Testis (tissue), 3 donors: ENCODE measurements around the gene BLM. TPM values are rescaled to one million over a fixed set of nuclear protein-coding genes. Genes with fewer than 3 reads are reported as not detected.
"Not testable (repeated sequence)": the region's sequence is repeated elsewhere in the genome, so short reads cannot be mapped to it uniquely, and the experiment has no call there.

Experiments used
- DNase-seq: peaks from one replicate; pipeline ENCODE4 v3.0.0-alpha.2; 2019
- H3K27ac ChIP-seq, 2 donors: fragments of 200-600 bp; sonication (generic); one replicate each; pipeline ENCODE4 v1.5.1; 2019
- H3K27me3 ChIP-seq: fragments of 200-600 bp; sonication (generic); one replicate; pipeline ENCODE4 v1.5.1; 2019
- H3K36me3 ChIP-seq: fragments of 200-600 bp; sonication (generic); one replicate; pipeline ENCODE4 v1.5.1; 2017; ENCODE audit warnings: low read depth; ENCODE audit errors: missing control alignments
- H3K4me1 ChIP-seq: fragments of 200-600 bp; sonication (generic); one replicate; pipeline ENCODE4 v1.5.1; 2019
- H3K4me3 ChIP-seq, 2 donors: fragments of 200-600 bp; sonication (generic); one replicate each; pipeline ENCODE4 v1.5.1; 2017 to 2019
- H3K9me3 ChIP-seq: fragments of 200-600 bp; sonication (generic); one replicate; pipeline ENCODE4 v1.5.1; 2017
- CTCF ChIP-seq, 3 experiments: fragments of 450-650 bp in 2 of 3; fragments of 200-600 bp in 1 of 3; sonication (generic) in 1 of 3; IDR thresholded peaks; one replicate each; pipeline ENCODE4 v1.5.1; 2016 to 2019; ENCODE audit warnings: antibody characterized with exemption in 3 of 3, mild to moderate bottlenecking in 2 of 3, moderate library complexity in 1 of 3
- POLR2A ChIP-seq: fragments of 450-650 bp; IDR thresholded peaks from one replicate; pipeline ENCODE4 v1.6.1; 2017; ENCODE audit warnings: antibody characterized with exemption, mild to moderate bottlenecking, moderate library complexity
- WGBS, 2 donors: methylation state at CpG; one replicate each; pipeline ENCODE4 v1.1.5; 2018; 5-methylcytosine and 5-hydroxymethylcytosine counted together
- intact Hi-C: fragments of 100-400 bp; cut with DNase I; formaldehyde crosslinking; loops from one replicate; pipeline ENCODE4 v1.15.1; 2023; ENCODE audit warnings: low total_unique reads
- polyA plus RNA-seq: library from polyadenylated mRNA; stranded (reverse); fragments of 350-450 nt; fragmentation: Illumina TruSeq; extraction: RNeasy Lipid Tissue Mini Kit (QIAGEN cat#74804); gene quantifications from one replicate; pipeline ENCODE4 v1.2.3, GENCODE V29; 2014; ENCODE audit warnings: low read depth, low replicate concordance; ENCODE audit not compliant: insufficient read depth
- total RNA-seq, 2 donors: library from RNA; depleted of rRNA; stranded (reverse); fragments of >200 nt; gene quantifications; one replicate each; pipeline ENCODE4 v1.2.3, GENCODE V29; 2016

The BLM gene
- total and polyA plus RNA-seq, 3 donors from 2014 or later = 5.8 to 6.7 (median 5.9) TPM

- Histone ChIP-seq H3K36me3 (no peaks in the 10 kb centered on the region), H3K4me3 (no peak overlapping the region), H3K27ac (no peak overlapping the region), H3K4me1 (no peaks in the 10 kb centered on the region), H3K9me3 (no peaks in the 10 kb centered on the region), H3K27me3 (no peaks in the 10 kb centered on the region)
- TF ChIP-seq CTCF (IDR thresholded peaks at IDR 0.05) = no peak
- no peak for TF ChIP-seq POLR2A
- WGBS, 2 donors = 72 to 81% methylated on average over 11 of the region's 11 CpGs
- intact Hi-C loops = no loop called here
- DNase-seq = no peak
Measured at GRCh38 chr15:90685591-90686434, 31.3 kb upstream of the BLM start.

GRCh38 chr15:90686435-90687218, 30.5 kb upstream of the BLM start:
- Histone ChIP-seq H3K36me3 (no peaks in the 10 kb centered on the region), H3K27me3 (no peaks in the 10 kb centered on the region), H3K4me3 (no peak overlapping the region), H3K4me1 (peaks cover 4% of the 10 kb centered on the region), H3K9me3 (no peaks in the 10 kb centered on the region), H3K27ac (peak overlapping the region in 1 of 2 donors; percentile 41)
- no peak for DNase-seq
- TF ChIP-seq CTCF (IDR thresholded peaks at IDR 0.05) = no peak
- TF ChIP-seq POLR2A = no peak
- intact Hi-C loops = no loop called here
- WGBS, 2 donors = 51 to 64% methylated on average over 3 of the region's 3 CpGs

GRCh38 chr15:90689326-90689961, 27.7 kb upstream of the BLM start:
- not testable (repeated sequence) for H3K9me3 ChIP-seq

GRCh38 chr15:90690585-90690984, 26.6 kb upstream of the BLM start:
- whole genome bisulfite sequencing, 2 donors = 63 to 73% methylated on average over 2 of the region's 2 CpGs
- TF ChIP-seq POLR2A = no peak
- TF ChIP-seq CTCF (IDR thresholded peaks at IDR 0.05) = no peak
- Histone ChIP-seq H3K4me3 (no peak overlapping the region), H3K27me3 (no peaks in the 10 kb centered on the region), H3K27ac (no peak overlapping the region), H3K9me3 (no peaks in the 10 kb centered on the region), H3K36me3 (no peaks in the 10 kb centered on the region), H3K4me1 (peaks cover 6% of the 10 kb centered on the region)
- intact Hi-C loops = no loop called here
- no peak for DNase-seq

More at GRCh38 chr15:90689326-90689961, 27.7 kb upstream of the BLM start:
- H3K27me3 ChIP-seq, H3K36me3 ChIP-seq, DNase-seq, H3K4me3 ChIP-seq, H3K4me1 ChIP-seq, H3K27ac ChIP-seq, intact Hi-C loops: not testable (repeated sequence)
- WGBS, 2 donors = 78 to 80% methylated on average over 6 of the region's 6 CpGs

GRCh38 chr15:90691369-90691768, 25.8 kb upstream of the BLM start:
- H3K9me3 ChIP-seq = no peaks in the 10 kb centered on the region
- H3K27ac ChIP-seq = no peak overlapping the region
- WGBS, 2 donors = 79 to 80% methylated on average over 4 of the region's 4 CpGs
- intact Hi-C loops = no loop called here
- TF ChIP-seq CTCF (IDR thresholded peaks at IDR 0.05) = peak in 1 of 3 experiments; percentile 19
- no peak for TF ChIP-seq POLR2A
- DNase-seq = no peak
- H3K4me3 ChIP-seq = no peak overlapping the region
- H3K36me3 ChIP-seq = no peaks in the 10 kb centered on the region
- H3K4me1 ChIP-seq = peaks cover 6% of the 10 kb centered on the region
- no peaks in the 10 kb centered on the region for H3K27me3 ChIP-seq
